ENCODE measurements around the gene TAGLN.

GRCh38 chr11:117238221-117238620, 39.1 kb downstream of the TAGLN start:
- no peak for TF ChIP-seq CTCF (IDR thresholded peaks at IDR 0.05)
- TF ChIP-seq POLR2A (IDR thresholded peaks at IDR 0.05) = no peak
- no peak for TF ChIP-seq EP300 (IDR thresholded peaks at IDR 0.05; ENCODE audit: low read depth)
